Hepatocyte (in vitro differentiated cells): ENCODE results near the gene RALB. TPM values are rescaled to one million over a fixed set of nuclear protein-coding genes. Genes with fewer than 3 reads are reported as not detected.

Experiments used
- DNase-seq: peaks from one replicate; pipeline ENCODE4 v3.0.0-alpha.2; 2016; ENCODE audit warnings: low spot score
- H2AFZ ChIP-seq: fragments of 200-600 bp; sonication (generic); 2 replicates; pipeline ENCODE4 v1.6.0; 2016; ENCODE audit warnings: antibody characterized with exemption, mild to moderate bottlenecking
- H3K27ac ChIP-seq: fragments of 200-600 bp; sonication (generic); 2 replicates; pipeline ENCODE4 v1.5.1; 2016; ENCODE audit warnings: mild to moderate bottlenecking
- H3K27me3 ChIP-seq: fragments of 200-600 bp; sonication (generic); 2 replicates; pipeline ENCODE4 v1.6.1; 2016
- H3K36me3 ChIP-seq: fragments of 200-600 bp; sonication (generic); replicated peaks from 2 replicates; pipeline ENCODE4 v1.5.1; 2016; ENCODE audit warnings: low read depth; ENCODE audit not compliant: insufficient read depth
- H3K4me1 ChIP-seq: fragments of 200-600 bp; sonication (generic); 2 replicates; pipeline ENCODE4 v1.5.1; 2016; ENCODE audit warnings: mild to moderate bottlenecking, moderate library complexity; ENCODE audit not compliant: insufficient read depth
- H3K4me2 ChIP-seq: fragments of 200-600 bp; sonication (generic); 2 replicates; pipeline ENCODE4 v1.6.0; 2016
- H3K4me3 ChIP-seq: fragments of 200-600 bp; sonication (generic); 2 replicates; pipeline ENCODE4 v1.5.1; 2016; ENCODE audit warnings: mild to moderate bottlenecking
- H3K79me2 ChIP-seq: fragments of 200-600 bp; sonication (generic); 2 replicates; pipeline ENCODE4 v1.6.0; 2017; ENCODE audit warnings: mild to moderate bottlenecking
- H3K9me2 ChIP-seq: fragments of 200-600 bp; sonication (generic); replicated peaks from 2 replicates; pipeline ENCODE4 v1.6.0; 2017; ENCODE audit warnings: mild to moderate bottlenecking; ENCODE audit not compliant: insufficient read depth
- H3K9me3 ChIP-seq: fragments of 200-600 bp; sonication (generic); 2 replicates; pipeline ENCODE4 v1.5.1; 2016; ENCODE audit warnings: low read depth, mild to moderate bottlenecking
- H4K20me1 ChIP-seq: fragments of 200-600 bp; sonication (generic); 2 replicates; pipeline ENCODE4 v1.6.0; 2016; ENCODE audit warnings: mild to moderate bottlenecking; ENCODE audit not compliant: insufficient read depth, poor library complexity, severe bottlenecking
- EZH2 ChIP-seq: fragments of 200-600 bp; sonication (generic); IDR thresholded peaks from 2 replicates; pipeline ENCODE4 v1.6.1; 2016; ENCODE audit warnings: antibody characterized with exemption, mild to moderate bottlenecking, borderline replicate concordance
- EZH2phosphoT487 ChIP-seq: fragments of 200-600 bp; sonication (generic); IDR thresholded peaks from one replicate; pipeline ENCODE4 v1.6.1; 2018; ENCODE audit warnings: antibody characterized with exemption, mild to moderate bottlenecking, low read depth, moderate library complexity; ENCODE audit not compliant: unreplicated experiment, severe bottlenecking
- WGBS: methylation state at CpG from one replicate; pipeline ENCODE4 v1.1.6; 2016; ENCODE audit warnings: low lambda C conversion rate; ENCODE audit errors: missing lambda C conversion rate; 5-methylcytosine and 5-hydroxymethylcytosine counted together
- polyA plus RNA-seq: library from polyadenylated mRNA; unstranded; fragments of >200 nt; fragmentation: Nextera tagmentation; extraction: Ambion mirVana; gene quantifications from 2 replicates; pipeline ENCODE4 v1.2.1, GENCODE V29; 2016
- total RNA-seq: library from RNA; depleted of rRNA; stranded (reverse); fragments of >200 nt; gene quantifications from 2 replicates; pipeline ENCODE4 v1.2.3, GENCODE V29; 2014
- TF ChIP-seq, protein P1 (sequence below): fragments of 200-600 bp; sonication (generic); IDR thresholded peaks from 2 replicates; pipeline ENCODE4 v1.5.1; 2016; ENCODE audit warnings: antibody characterized with exemption, mild to moderate bottlenecking; ENCODE audit not compliant: poor library complexity

The RALB gene
- total and polyA plus RNA-seq, 2 experiments from 2014 or later: 68.2 to 74.4 TPM

- H3K4me2 ChIP-seq: no peak overlapping the region
- no peaks in the 10 kb centered on the region for H3K27me3 ChIP-seq
- TF ChIP-seq EZH2 (no peak), EZH2phosphoT487 (no peak)
- TF ChIP-seq, protein P1, sequence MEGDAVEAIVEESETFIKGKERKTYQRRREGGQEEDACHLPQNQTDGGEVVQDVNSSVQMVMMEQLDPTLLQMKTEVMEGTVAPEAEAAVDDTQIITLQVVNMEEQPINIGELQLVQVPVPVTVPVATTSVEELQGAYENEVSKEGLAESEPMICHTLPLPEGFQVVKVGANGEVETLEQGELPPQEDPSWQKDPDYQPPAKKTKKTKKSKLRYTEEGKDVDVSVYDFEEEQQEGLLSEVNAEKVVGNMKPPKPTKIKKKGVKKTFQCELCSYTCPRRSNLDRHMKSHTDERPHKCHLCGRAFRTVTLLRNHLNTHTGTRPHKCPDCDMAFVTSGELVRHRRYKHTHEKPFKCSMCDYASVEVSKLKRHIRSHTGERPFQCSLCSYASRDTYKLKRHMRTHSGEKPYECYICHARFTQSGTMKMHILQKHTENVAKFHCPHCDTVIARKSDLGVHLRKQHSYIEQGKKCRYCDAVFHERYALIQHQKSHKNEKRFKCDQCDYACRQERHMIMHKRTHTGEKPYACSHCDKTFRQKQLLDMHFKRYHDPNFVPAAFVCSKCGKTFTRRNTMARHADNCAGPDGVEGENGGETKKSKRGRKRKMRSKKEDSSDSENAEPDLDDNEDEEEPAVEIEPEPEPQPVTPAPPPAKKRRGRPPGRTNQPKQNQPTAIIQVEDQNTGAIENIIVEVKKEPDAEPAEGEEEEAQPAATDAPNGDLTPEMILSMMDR: no peak
- no peak overlapping the region for H3K4me3 ChIP-seq
- no peaks in the 10 kb centered on the region for H3K9me2 ChIP-seq
- no peak for DNase-seq
- H3K9me3 ChIP-seq: no peaks in the 10 kb centered on the region
- no peaks in the 10 kb centered on the region for H3K79me2 ChIP-seq
- H2AFZ ChIP-seq: no peak overlapping the region
- H3K27ac ChIP-seq: no peak overlapping the region
- no peaks in the 10 kb centered on the region for H3K36me3 ChIP-seq
- 97% methylated on average over 10 of the region's 10 CpGs for WGBS
- H4K20me1 ChIP-seq: no peaks in the 10 kb centered on the region
- no peaks in the 10 kb centered on the region for H3K4me1 ChIP-seq
Observed at GRCh38 chr2:120208381-120209353, 44.0 kb upstream of the RALB start.

- H3K9me2 ChIP-seq: no peaks in the 10 kb centered on the region
- no peaks in the 10 kb centered on the region for H3K79me2 ChIP-seq
- no peaks in the 10 kb centered on the region for H3K27me3 ChIP-seq
- DNase-seq: no peak
- no peak overlapping the region for H3K27ac ChIP-seq
- H4K20me1 ChIP-seq: no peaks in the 10 kb centered on the region
- H3K36me3 ChIP-seq: no peaks in the 10 kb centered on the region
- H3K4me3 ChIP-seq: no peak overlapping the region
- no peak overlapping the region for H2AFZ ChIP-seq
- H3K4me2 ChIP-seq: no peak overlapping the region
- 90% methylated on average over 12 of the region's 12 CpGs for WGBS
- no peaks in the 10 kb centered on the region for H3K9me3 ChIP-seq
- no peaks in the 10 kb centered on the region for H3K4me1 ChIP-seq
- TF ChIP-seq EZH2phosphoT487: no peak
- TF ChIP-seq EZH2: no peak
- TF ChIP-seq, protein P1: no peak
Observed at GRCh38 chr2:120209427-120210269, 43.0 kb upstream of the RALB start.

- no peak for TF ChIP-seq EZH2
- TF ChIP-seq, protein P1: no peak
- TF ChIP-seq EZH2phosphoT487: no peak
Observed at GRCh38 chr2:120210270-120210693, 42.4 kb upstream of the RALB start.

More at GRCh38 chr2:120210270-120210693, 42.4 kb upstream of the RALB start:
- H3K4me2 ChIP-seq: no peak overlapping the region
- no peaks in the 10 kb centered on the region for H3K27me3 ChIP-seq
- no peaks in the 10 kb centered on the region for H3K4me1 ChIP-seq
- H3K27ac ChIP-seq: no peak overlapping the region
- H2AFZ ChIP-seq: no peak overlapping the region
- no peaks in the 10 kb centered on the region for H4K20me1 ChIP-seq
- H3K4me3 ChIP-seq: no peak overlapping the region
- WGBS: 84% methylated on average over 10 of the region's 10 CpGs
- DNase-seq: no peak
- no peaks in the 10 kb centered on the region for H3K36me3 ChIP-seq
- no peaks in the 10 kb centered on the region for H3K79me2 ChIP-seq
- no peaks in the 10 kb centered on the region for H3K9me2 ChIP-seq
- no peaks in the 10 kb centered on the region for H3K9me3 ChIP-seq
